ENCODE measurements around the gene MRPL10. TPM values are rescaled to one million over a fixed set of nuclear protein-coding genes. Genes with fewer than 3 reads are reported as not detected.
A peak's percentile ranks its signal among the peaks of the same experiment; 100 is the strongest.

MRPL10 gene
- total and polyA plus RNA-seq, 2 of the 8 experiments (the other 6 are each of a cell fraction or from before 2014, with no cell fraction given), result 85.3 to 214 TPM

- TF ChIP-seq KDM4A (IDR thresholded peaks at IDR 0.05; ENCODE audit: low read depth, low read length, severe bottlenecking) (peak; percentile 51), SUZ12 (IDR thresholded peaks at IDR 0.05; ENCODE audit: low read length) (no peak), CEBPB (IDR thresholded peaks at IDR 0.05; ENCODE audit: low read depth, low read length) (no peak), JUND (IDR thresholded peaks at IDR 0.05; ENCODE audit: low read length) (peak; percentile 37; the same call in 1 of the 2 replicates), POU5F1 (IDR thresholded peaks at IDR 0.05; ENCODE audit: low read depth, low read length) (no peak), POLR2AphosphoS5 (IDR thresholded peaks at IDR 0.05; ENCODE audit: low read depth, low read length) (peak; percentile 94), RNF2 (IDR thresholded peaks at IDR 0.05; ENCODE audit: borderline replicate concordance, low read depth, low read length, missing control alignments, poor library complexity, severe bottlenecking) (no peak), TAF1 (IDR thresholded peaks at IDR 0.05; ENCODE audit: low read depth, low read length) (peak; percentile 83), CHD1 (IDR thresholded peaks at IDR 0.05; ENCODE audit: low read depth, low read length) (no peak), CHD2 (IDR thresholded peaks at IDR 0.05; ENCODE audit: low read length) (no peak), KDM1A (IDR thresholded peaks at IDR 0.05; ENCODE audit: borderline replicate concordance, low read length) (no peak), YY1 (IDR thresholded peaks at IDR 0.05; ENCODE audit: low read depth, low read length) (peak; percentile 73), BACH1 (IDR thresholded peaks at IDR 0.05; ENCODE audit: low read length) (no peak), E2F6 (IDR thresholded peaks at IDR 0.05) (peak; percentile 45; the same call in 1 of the 2 replicates), SIX5 (IDR thresholded peaks at IDR 0.05; ENCODE audit: low read depth, low read length) (no peak), NANOG (IDR thresholded peaks at IDR 0.05; ENCODE audit: insufficient read depth, low read depth, low read length, poor library complexity, severe bottlenecking) (no peak), SP4 (IDR thresholded peaks at IDR 0.05; ENCODE audit: low read length) (no peak)
- TF ChIP-seq, protein P1, sequence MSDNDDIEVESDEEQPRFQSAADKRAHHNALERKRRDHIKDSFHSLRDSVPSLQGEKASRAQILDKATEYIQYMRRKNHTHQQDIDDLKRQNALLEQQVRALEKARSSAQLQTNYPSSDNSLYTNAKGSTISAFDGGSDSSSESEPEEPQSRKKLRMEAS (IDR thresholded peaks at IDR 0.05), result peak; percentile 48; the same call in 1 of the 2 replicates
- TF ChIP-seq, protein P2, sequence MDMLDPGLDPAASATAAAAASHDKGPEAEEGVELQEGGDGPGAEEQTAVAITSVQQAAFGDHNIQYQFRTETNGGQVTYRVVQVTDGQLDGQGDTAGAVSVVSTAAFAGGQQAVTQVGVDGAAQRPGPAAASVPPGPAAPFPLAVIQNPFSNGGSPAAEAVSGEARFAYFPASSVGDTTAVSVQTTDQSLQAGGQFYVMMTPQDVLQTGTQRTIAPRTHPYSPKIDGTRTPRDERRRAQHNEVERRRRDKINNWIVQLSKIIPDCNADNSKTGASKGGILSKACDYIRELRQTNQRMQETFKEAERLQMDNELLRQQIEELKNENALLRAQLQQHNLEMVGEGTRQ (IDR thresholded peaks at IDR 0.05; ENCODE audit: low read length), result no peak
- TF ChIP-seq, protein P3, sequence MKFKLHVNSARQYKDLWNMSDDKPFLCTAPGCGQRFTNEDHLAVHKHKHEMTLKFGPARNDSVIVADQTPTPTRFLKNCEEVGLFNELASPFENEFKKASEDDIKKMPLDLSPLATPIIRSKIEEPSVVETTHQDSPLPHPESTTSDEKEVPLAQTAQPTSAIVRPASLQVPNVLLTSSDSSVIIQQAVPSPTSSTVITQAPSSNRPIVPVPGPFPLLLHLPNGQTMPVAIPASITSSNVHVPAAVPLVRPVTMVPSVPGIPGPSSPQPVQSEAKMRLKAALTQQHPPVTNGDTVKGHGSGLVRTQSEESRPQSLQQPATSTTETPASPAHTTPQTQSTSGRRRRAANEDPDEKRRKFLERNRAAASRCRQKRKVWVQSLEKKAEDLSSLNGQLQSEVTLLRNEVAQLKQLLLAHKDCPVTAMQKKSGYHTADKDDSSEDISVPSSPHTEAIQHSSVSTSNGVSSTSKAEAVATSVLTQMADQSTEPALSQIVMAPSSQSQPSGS (IDR thresholded peaks at IDR 0.05; ENCODE audit: low read length), result no peak
These were observed at the start of gene MRPL10, which contains the start of gene LRRC46 (continued) for GRCh38 chr17:47831003-47831933.

Measured in H1 (cell line).